Measurements from ENCODE around the gene ZGPAT. TPM values are rescaled to one million over a fixed set of nuclear protein-coding genes. Genes with fewer than 3 reads are reported as not detected.

The ZGPAT gene, protein sequence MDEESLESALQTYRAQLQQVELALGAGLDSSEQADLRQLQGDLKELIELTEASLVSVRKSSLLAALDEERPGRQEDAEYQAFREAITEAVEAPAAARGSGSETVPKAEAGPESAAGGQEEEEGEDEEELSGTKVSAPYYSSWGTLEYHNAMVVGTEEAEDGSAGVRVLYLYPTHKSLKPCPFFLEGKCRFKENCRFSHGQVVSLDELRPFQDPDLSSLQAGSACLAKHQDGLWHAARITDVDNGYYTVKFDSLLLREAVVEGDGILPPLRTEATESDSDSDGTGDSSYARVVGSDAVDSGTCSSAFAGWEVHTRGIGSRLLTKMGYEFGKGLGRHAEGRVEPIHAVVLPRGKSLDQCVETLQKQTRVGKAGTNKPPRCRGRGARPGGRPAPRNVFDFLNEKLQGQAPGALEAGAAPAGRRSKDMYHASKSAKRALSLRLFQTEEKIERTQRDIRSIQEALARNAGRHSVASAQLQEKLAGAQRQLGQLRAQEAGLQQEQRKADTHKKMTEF
- total RNA-seq (2021; ENCODE audit: unreplicated experiment) (35.8 TPM), Bru-seq, nascent RNA (percentile 66 among the genes with signal in this experiment), BruChase-seq, experiment 1, labeled RNA remaining after a 2-hour chase (percentile 89 among the genes with signal in this experiment), BruChase-seq, experiment 2, labeled RNA remaining after a 6-hour chase (percentile 86 among the genes with signal in this experiment)
- polyA plus RNA-seq (2012; ENCODE audit: insufficient read length): 41.9 TPM
- long read RNA-seq, transcript ZGPAT-202 (7 exons, 1,871 nt): major isoform, 24 of 62 reads
- long read RNA-seq, transcript ZGPAT-204 (7 exons, 1,890 nt): minor isoform, 14 of 62 reads
- long read RNA-seq, partial matches to known transcripts: 17 of 62 reads
- long read RNA-seq, other reads (novel, unspliced or antisense): 4 of 62 reads

DNA sequence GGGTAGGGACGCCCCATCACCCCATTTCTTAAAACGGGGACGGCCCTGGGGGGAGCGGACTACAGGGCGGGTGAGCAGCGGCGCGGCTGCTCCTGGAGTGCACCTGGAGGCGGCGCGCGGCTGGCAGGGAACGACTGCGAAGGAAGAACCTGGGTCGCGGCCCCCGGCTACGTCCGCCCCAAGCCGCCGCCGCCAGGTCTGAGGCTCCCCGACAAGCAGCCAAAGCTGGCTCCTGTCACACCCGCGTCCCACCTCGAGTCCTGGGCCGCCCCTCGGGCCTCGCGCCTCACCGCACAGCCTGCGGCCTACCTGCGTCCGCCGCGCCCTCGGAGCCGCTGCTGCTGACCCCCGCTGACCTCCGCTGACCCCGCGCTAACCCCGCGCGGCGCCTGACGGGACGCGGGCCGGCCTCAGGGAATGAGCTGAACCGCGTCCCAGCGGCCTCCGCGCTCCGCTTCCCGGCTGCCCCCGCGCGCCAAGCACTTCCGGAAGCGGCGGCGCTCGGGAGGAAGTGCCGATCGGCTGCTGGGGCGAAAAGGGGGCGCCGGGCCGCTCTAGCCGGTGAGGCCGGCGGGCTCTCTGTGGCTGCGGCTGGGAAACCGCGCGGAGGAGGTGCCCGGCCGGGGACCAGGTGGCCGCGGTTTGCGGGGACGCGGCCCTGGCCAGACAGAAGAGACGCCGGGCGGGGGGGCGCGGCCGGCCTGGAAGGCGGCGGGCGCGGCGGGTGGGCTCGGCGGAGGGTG, at the start of gene ZGPAT, which contains the start of gene ARFRP1:
Gene ZGPAT (plus strand): TSS at position 482 of the 743 bp plus-strand sequence. CDS start 542 bp downstream, outside the sequence.
Gene ARFRP1 (minus strand): TSS at position 419 of the 743 bp plus-strand sequence. CDS start 885 bp downstream, outside the sequence.
- in situ Hi-C loops (cut with HindIII; ENCODE audit: low pct_unique_long_range_greater_than_20kb, low sequenced_read_pairs): no loop called here
- ATAC-seq (peak; percentile 92), DNase-seq (ENCODE audit: low read depth, low spot score) (no peak)
- H3K4me1 ChIP-seq (ENCODE audit: control insufficient read depth, insufficient read depth, low read length): peaks cover 21% of the 10 kb centered on the region
- ChIA-PET POLR2A (interaction anchor here (0.6 kb wide), 1 partner anchor 189 kb away, joined by 3 read pairs; no protein-coding TSS in a partner anchor), CTCF (interaction anchor here (0.7 to 0.8 kb wide), 2 partner anchors 127 to 158 kb away, joined by 3 to 5 read pairs; partner anchors contain the start of gene TPD52L2)
- H3K9me3 ChIP-seq (ENCODE audit: control insufficient read depth, insufficient read depth, low read depth, low read length): no peaks in the 10 kb centered on the region
- TF ChIP-seq, protein P1, sequence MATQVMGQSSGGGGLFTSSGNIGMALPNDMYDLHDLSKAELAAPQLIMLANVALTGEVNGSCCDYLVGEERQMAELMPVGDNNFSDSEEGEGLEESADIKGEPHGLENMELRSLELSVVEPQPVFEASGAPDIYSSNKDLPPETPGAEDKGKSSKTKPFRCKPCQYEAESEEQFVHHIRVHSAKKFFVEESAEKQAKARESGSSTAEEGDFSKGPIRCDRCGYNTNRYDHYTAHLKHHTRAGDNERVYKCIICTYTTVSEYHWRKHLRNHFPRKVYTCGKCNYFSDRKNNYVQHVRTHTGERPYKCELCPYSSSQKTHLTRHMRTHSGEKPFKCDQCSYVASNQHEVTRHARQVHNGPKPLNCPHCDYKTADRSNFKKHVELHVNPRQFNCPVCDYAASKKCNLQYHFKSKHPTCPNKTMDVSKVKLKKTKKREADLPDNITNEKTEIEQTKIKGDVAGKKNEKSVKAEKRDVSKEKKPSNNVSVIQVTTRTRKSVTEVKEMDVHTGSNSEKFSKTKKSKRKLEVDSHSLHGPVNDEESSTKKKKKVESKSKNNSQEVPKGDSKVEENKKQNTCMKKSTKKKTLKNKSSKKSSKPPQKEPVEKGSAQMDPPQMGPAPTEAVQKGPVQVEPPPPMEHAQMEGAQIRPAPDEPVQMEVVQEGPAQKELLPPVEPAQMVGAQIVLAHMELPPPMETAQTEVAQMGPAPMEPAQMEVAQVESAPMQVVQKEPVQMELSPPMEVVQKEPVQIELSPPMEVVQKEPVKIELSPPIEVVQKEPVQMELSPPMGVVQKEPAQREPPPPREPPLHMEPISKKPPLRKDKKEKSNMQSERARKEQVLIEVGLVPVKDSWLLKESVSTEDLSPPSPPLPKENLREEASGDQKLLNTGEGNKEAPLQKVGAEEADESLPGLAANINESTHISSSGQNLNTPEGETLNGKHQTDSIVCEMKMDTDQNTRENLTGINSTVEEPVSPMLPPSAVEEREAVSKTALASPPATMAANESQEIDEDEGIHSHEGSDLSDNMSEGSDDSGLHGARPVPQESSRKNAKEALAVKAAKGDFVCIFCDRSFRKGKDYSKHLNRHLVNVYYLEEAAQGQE (IDR thresholded peaks at IDR 0.05; ENCODE audit: insufficient read depth in 1 of 2, low read depth in 2 of 2, low read length in 1 of 2): no peak
- TF ChIP-seq POLR2AphosphoS5 (IDR thresholded peaks at IDR 0.05; ENCODE audit: low read depth, low read length): peak; percentile 64; the same call in 1 of the 2 replicates
- peak; percentile 33; the same call in 1 of the 2 replicates for TF ChIP-seq TCF7L2 (IDR thresholded peaks at IDR 0.05; ENCODE audit: low read depth, low read length)
- peak; percentile 66; the same call in 1 of the 2 replicates for TF ChIP-seq SIN3A (IDR thresholded peaks at IDR 0.05; ENCODE audit: borderline replicate concordance, insufficient read depth, low read depth, low read length)
- TF ChIP-seq, protein P2, sequence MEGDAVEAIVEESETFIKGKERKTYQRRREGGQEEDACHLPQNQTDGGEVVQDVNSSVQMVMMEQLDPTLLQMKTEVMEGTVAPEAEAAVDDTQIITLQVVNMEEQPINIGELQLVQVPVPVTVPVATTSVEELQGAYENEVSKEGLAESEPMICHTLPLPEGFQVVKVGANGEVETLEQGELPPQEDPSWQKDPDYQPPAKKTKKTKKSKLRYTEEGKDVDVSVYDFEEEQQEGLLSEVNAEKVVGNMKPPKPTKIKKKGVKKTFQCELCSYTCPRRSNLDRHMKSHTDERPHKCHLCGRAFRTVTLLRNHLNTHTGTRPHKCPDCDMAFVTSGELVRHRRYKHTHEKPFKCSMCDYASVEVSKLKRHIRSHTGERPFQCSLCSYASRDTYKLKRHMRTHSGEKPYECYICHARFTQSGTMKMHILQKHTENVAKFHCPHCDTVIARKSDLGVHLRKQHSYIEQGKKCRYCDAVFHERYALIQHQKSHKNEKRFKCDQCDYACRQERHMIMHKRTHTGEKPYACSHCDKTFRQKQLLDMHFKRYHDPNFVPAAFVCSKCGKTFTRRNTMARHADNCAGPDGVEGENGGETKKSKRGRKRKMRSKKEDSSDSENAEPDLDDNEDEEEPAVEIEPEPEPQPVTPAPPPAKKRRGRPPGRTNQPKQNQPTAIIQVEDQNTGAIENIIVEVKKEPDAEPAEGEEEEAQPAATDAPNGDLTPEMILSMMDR (IDR thresholded peaks at IDR 0.05): no peak
- peak within 1 kb of the TSS; percentile 91 for H3K27ac ChIP-seq (ENCODE audit: low read length)
- intact Hi-C loops (cut with micrococcal nuclease; ENCODE audit: unreplicated experiment): no loop called here
- H3K4me3 ChIP-seq (ENCODE audit: low read depth in 2 of 2, low read length in 2 of 2): peak within 1 kb of the TSS; percentile 76 to 90
- H3K36me3 ChIP-seq (ENCODE audit: control insufficient read depth, insufficient read depth, low read length): peaks cover 14% of the 10 kb centered on the region; the same call in 1 of the 2 replicates
- no peaks in the 10 kb centered on the region for H3K27me3 ChIP-seq (ENCODE audit: control insufficient read depth, insufficient read depth, low read length)
- no TSS peak for BruUV-seq (replicated peaks)

DNA sequence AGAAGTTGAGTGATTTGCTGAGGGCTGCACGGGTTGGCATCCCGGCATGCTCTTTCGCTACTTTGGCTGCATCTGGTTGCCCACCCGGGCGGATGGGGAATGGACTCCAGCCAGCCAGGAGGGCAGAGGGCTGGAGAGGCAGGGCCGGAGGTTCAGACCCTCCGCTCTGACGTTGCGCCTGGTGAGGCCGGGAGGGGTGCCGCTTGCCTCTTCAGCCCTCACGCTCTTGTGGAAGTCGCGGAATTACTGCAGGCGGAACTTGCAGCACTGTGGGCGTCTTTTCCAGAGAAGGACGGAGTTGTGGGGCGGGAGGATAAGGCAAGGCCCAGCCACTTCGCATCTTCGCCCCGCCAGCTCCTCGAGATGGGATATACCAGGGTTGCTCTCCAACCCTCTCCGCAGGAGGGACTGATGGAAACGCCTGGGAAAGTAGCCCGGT, 49.1 kb upstream of the ZGPAT start:
- H3K4me1 ChIP-seq (ENCODE audit: control insufficient read depth, insufficient read depth, low read length): peaks cover 9% of the 10 kb centered on the region
- POLR2A ChIA-PET: interaction anchor here (0.6 kb wide), 1 partner anchor 18 kb away, joined by 3 read pairs; no protein-coding TSS in a partner anchor
- H3K4me3 ChIP-seq (ENCODE audit: low read depth in 2 of 2, low read length in 2 of 2): peak overlapping the region; percentile 92 to 95
- CTCF ChIA-PET: interaction anchor here (0.9 kb wide), 1 partner anchor 17 kb away, joined by 6 read pairs; no protein-coding TSS in a partner anchor
- peaks cover 3% of the 10 kb centered on the region; the same call in 1 of the 2 replicates for H3K36me3 ChIP-seq (ENCODE audit: control insufficient read depth, insufficient read depth, low read length)
- H3K27ac ChIP-seq (ENCODE audit: low read length): peak overlapping the region; percentile 90
- intact Hi-C loops (cut with micrococcal nuclease; ENCODE audit: unreplicated experiment): no loop called here
- no peaks in the 10 kb centered on the region for H3K27me3 ChIP-seq (ENCODE audit: control insufficient read depth, insufficient read depth, low read length)
- TF ChIP-seq SIN3A (IDR thresholded peaks at IDR 0.05; ENCODE audit: borderline replicate concordance, insufficient read depth, low read depth, low read length) (no peak), POLR2AphosphoS5 (IDR thresholded peaks at IDR 0.05; ENCODE audit: low read depth, low read length) (no peak), TCF7L2 (IDR thresholded peaks at IDR 0.05; ENCODE audit: low read depth, low read length) (no peak)
- TF ChIP-seq, protein P2 (IDR thresholded peaks at IDR 0.05): no peak
- TF ChIP-seq, protein P1 (IDR thresholded peaks at IDR 0.05; ENCODE audit: insufficient read depth in 1 of 2, low read depth in 2 of 2, low read length in 1 of 2): no peak
- in situ Hi-C loops (cut with HindIII; ENCODE audit: low pct_unique_long_range_greater_than_20kb, low sequenced_read_pairs): no loop called here
- no peak for DNase-seq (ENCODE audit: low read depth, low spot score)
- no peaks in the 10 kb centered on the region for H3K9me3 ChIP-seq (ENCODE audit: control insufficient read depth, insufficient read depth, low read depth, low read length)
- ATAC-seq: peak; percentile 26
- BruUV-seq (replicated peaks): no TSS peak

All from Panc1 (cell line).